ENCODE data around the gene WBP1. TPM values are rescaled to one million over a fixed set of nuclear protein-coding genes. Genes with fewer than 3 reads are reported as not detected.

WBP1 gene
- total RNA-seq, 1 experiment from 2014 or later = 66.0 TPM

- TF ChIP-seq CTCF (IDR thresholded peaks at IDR 0.05) (no peak), ETV6 (CRISPR knock-in tag; IDR thresholded peaks at IDR 0.05) (0 out of 2 replicates have a peak, but pooled peaks have one; percentile 23), CREM (CRISPR knock-in tag; IDR thresholded peaks at IDR 0.05) (0 out of 2 replicates have a peak, but pooled peaks have one; percentile 27), NFE2L1 (CRISPR knock-in tag; IDR thresholded peaks at IDR 0.05) (no peak)
These were observed at the start of gene WBP1 (continued) for GRCh38 chr2:74458132-74458937.

- TF ChIP-seq MAX (CRISPR knock-in tag; IDR thresholded peaks at IDR 0.05) = no peak
- POLR2A ChIA-PET = no interaction called here
These were observed 45.1 kb upstream of the WBP1 start for GRCh38 chr2:74413001-74413698.

GRCh38 chr2:74414441-74414840, 43.8 kb upstream of the WBP1 start:
- ChIA-PET POLR2A (interaction anchor here (0.5 to 1.3 kb wide), 3 partner anchors 22 to 172 kb away, joined by 3 to 10 read pairs (median 3); no protein-coding TSS in a partner anchor), CTCF (interaction anchor here (0.7 to 2.5 kb wide), 5 partner anchors 10 to 80 kb away, joined by 3 to 14 read pairs (median 4); partner anchors contain the start of gene WBP1)
- Mint-ChIP-seq H3K36me3 (no peaks in the 10 kb centered on the region), H3K27me3 (ENCODE audit: low read depth) (peaks cover 66% of the 10 kb centered on the region), H3K4me3 (peak overlapping the region; percentile 63), H3K4me1 (peaks cover 13% of the 10 kb centered on the region), H3K27ac (no peak overlapping the region), H3K9me3 (no peaks in the 10 kb centered on the region)
- ATAC-seq (peak; percentile 44), DNase-seq (ENCODE audit: low spot score) (peak; percentile 33)
- no peak for TF ChIP-seq FOXP1 (CRISPR knock-in tag; IDR thresholded peaks at IDR 0.05; ENCODE audit: borderline replicate concordance)
- TF ChIP-seq PRDM15 (CRISPR knock-in tag; IDR thresholded peaks at IDR 0.05) = peak; percentile 25; the same call in 1 of the 2 replicates
- no peak for TF ChIP-seq MAX (CRISPR knock-in tag; IDR thresholded peaks at IDR 0.05)
- TF ChIP-seq NR2C2 (CRISPR knock-in tag; IDR thresholded peaks at IDR 0.05) = no peak
- no peak for TF ChIP-seq TEAD1 (CRISPR knock-in tag; IDR thresholded peaks at IDR 0.05)

More at GRCh38 chr2:74413001-74413698, 45.1 kb upstream of the WBP1 start:
- no peaks in the 10 kb centered on the region for H3K36me3 Mint-ChIP-seq
- peaks cover 64% of the 10 kb centered on the region for H3K27me3 Mint-ChIP-seq (ENCODE audit: low read depth)
- no peak overlapping the region for H3K27ac Mint-ChIP-seq
- H3K9me3 Mint-ChIP-seq = no peaks in the 10 kb centered on the region
- ATAC-seq = no peak
- CTCF ChIA-PET = interaction anchor here (2.3 kb wide), 1 partner anchor 21 kb away, joined by 10 read pairs; no protein-coding TSS in a partner anchor
- H3K4me3 Mint-ChIP-seq = no peak overlapping the region
- H3K4me1 Mint-ChIP-seq = peaks cover 13% of the 10 kb centered on the region
- DNase-seq (ENCODE audit: low spot score) = no peak
